DMS53 treated with DMSO at 0.1 percent for 48 hours (cell line): ENCODE results near the gene SNCAIP.

Source experiments
- DNase-seq: peaks from one replicate; lab custom pipeline; 2025; ENCODE audit not compliant: unreplicated experiment; lab: John Stamatoyannopoulos, UW

The SNCAIP gene

DNA sequence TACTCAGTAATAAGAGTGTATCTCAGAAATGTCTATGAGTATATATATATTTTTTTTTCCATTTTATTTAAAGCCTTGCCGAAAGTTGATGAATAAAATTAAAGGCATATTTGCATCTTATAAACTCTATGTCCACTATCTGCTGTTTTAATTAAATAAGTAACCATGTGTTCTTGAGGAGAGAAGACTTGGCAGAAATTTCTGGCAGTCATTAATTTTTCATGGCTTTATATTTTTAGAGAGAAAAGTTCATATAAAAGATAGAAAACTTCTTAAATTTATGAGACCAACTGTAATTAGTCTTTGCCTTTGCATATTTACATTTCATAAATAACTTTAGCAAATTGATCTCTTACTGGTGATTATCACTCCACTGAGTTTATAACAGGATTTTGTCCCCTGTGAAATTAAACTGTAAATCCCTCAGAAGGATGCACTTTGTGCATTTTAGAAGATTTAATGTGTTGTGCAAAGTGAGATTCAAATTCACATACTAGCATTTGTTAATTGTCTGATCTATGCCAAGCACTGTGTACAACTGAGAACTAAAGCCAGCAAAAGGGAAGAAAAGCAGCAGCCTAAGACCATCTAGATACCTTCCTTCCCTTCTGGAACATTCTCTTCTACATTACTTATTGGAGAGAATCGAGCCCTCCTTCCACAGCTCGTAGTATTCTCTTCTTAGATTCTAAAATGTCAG lies 108.7 kb downstream of the SNCAIP start:
- DNase-seq, result no peak

- no peak for DNase-seq
Observed at GRCh38 chr5:122421374-122422079, 109.5 kb downstream of the SNCAIP start.

GRCh38 chr5:122423221-122423620 lies 111.2 kb downstream of the SNCAIP start:
- DNase-seq, result no peak

GRCh38 chr5:122424132-122424531 lies 112.1 kb downstream of the SNCAIP start:
- DNase-seq, result no peak

DNA sequence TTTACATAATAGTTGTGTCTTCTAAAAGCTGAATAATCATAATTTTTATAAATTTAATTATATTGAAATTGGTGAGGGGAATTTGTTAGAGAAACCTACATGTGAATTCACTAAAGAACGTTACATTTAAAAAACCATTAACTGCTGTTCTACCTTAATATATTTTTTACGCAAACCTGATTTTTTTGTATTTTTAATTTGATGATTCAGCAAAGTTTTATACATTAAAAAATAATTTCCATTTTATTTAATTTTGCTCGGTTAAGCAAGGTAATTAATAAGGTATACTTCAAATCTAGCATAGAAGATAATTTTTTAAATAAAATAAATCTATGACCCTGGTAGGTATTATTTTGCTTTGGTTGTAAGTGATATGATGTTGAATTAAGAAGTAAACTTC lies 114.3 kb downstream of the SNCAIP start:
- no peak for DNase-seq

DNA sequence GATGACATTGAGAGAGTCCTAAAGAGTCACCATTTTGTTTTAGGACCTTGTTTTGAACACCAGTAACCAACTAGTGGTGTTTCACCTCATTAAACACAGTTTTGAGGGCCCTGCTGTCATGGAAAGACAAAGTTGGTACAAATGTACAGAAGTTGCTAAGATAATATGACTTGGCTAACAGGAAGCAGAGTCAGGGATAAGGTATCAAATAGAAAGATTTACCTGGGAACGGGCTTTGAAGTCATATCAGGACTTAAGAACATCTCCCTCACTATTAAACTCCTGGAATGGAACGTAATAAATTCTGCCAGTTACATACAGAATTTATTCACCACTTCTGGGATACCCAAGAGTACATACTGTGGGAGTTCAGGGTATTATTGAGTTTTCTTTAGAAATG lies 115.6 kb downstream of the SNCAIP start:
- DNase-seq, result no peak

DNA sequence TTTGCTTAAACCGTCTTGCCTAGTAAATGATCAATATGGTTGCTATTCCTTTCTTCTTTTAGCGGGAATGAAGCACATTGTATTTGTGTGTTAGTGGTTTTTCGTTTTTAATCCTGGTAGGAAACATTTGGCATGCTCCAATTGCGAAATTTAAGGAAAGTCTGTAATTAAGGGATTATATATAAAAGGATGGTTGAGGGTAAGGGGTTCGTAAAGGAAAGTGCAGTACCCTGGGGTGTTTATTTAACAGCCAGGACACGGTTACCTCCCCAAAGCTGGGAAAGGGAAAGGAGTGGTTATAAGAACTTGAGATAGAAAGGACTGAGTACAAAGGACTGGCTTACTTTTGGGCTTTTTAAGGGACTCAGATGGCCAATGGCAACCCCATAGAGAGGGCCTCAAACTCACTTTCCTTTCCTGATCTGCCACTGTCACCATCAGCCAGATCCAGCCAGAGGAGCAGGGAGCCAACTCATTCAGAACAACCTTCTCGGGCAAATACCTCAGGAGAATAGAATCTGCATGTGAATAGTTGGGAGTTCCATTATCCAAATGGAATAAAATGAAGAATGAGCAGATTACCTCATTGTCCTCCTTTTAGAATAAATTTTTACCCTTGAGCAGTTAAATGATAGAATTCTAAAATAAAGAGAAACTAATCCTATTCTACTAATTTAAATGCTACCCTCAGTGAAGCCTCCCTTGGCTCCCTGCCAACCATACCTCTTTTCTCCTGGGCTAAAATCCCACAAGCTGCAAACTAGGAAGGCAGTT lies 117.7 kb downstream of the SNCAIP start:
- no peak for DNase-seq

DNA sequence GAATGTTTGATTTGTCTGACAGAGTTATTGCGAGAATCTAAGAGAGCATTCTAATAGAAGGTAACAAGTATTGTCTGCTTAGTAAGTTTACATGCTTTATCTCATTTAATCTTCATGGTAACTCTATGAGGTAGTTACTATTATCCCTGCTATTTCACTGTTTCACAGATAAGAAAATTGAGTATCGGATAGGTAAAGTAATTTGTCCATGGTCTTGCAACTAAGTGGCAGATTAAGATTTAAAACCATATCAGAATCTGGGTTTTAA lies 118.2 kb downstream of the SNCAIP start:
- no peak for DNase-seq

DNA sequence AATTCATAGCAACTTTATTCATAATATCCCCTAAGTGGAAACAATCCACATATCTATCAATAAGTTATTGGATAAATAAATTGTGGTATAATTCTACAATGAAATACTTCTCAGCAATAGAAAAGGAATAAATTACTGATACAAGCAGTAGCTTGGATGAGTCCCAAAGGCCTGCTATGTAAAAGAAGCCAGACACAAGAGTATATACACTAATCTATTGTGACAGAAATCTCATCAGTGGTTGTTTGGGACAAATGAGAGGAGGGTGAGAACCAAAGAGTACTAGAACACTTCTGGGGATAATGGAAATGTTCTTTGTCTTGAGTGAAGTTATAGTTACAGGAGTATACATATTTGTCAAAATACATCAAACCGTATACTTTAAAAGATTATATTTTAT lies 119.3 kb downstream of the SNCAIP start:
- no peak for DNase-seq

DNA sequence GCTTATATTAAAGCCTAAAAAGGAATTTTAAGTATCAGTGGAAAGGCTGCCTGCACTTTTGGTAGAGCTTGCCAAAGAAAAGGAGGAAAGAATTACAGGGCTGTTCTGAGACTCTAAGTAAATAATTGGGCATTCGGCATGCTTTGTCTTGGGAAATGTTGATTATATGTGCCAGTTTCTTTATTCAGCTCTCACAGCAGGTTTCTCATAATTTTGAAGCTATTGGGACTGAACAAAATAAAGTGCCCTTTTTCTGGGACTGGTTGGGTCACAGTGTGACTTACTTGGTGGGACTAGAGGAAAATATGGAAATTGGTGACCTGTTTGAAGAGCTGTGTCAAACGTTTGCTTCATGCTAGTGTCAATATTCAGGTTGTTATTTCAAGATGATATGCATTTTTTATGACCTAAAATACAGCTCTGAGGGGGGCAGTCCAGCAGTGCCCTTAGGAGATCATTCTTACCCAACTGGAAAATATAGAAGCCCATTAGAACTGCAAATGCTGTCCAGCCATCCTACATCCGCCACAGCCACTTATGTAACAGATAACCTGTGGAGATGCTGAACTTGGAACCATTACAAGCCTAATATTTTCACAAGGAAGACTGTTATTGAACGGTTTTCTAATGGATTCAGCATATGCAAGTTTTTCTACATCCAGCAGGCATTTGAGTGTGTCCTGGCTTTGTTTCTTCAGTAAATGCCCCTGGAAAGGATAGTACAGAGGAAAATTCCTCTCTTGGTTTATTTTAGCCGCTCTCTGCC lies 122.4 kb downstream of the SNCAIP start:
- no peak for DNase-seq

DNA sequence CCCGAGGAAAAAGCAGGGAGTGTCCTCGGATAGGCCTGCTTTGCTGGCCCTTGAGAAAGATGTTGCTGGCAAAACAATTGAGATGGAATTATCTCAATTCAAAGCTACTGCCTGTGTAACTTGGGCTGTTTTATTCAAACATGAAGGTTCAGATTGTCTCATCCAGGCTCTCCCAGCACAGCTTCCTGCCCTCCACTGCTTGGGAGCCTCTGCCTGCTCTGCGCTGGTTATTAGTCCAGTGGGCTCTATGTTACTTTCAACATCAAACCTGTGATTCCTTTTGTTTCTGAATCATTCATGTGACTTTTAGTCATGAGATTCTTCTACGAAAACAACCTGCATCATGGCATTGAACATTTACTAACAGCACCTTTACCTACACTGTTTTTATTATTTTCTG lies 123.2 kb downstream of the SNCAIP start:
- DNase-seq, result no peak

GRCh38 chr5:122435761-122436160 lies 123.7 kb downstream of the SNCAIP start:
- no peak for DNase-seq

- DNase-seq, result no peak
Observed at GRCh38 chr5:122436615-122437014, 124.6 kb downstream of the SNCAIP start.

- no peak for DNase-seq
Observed at GRCh38 chr5:122439645-122440044, 127.6 kb downstream of the SNCAIP start.

GRCh38 chr5:122442938-122443337 lies 130.9 kb downstream of the SNCAIP start:
- DNase-seq, result no peak

GRCh38 chr5:122444411-122444810 lies 132.4 kb downstream of the SNCAIP start:
- DNase-seq, result no peak

GRCh38 chr5:122445070-122445469 lies 133.0 kb downstream of the SNCAIP start:
- DNase-seq, result no peak

- no peak for DNase-seq
Observed at GRCh38 chr5:122447072-122447471, 135.0 kb downstream of the SNCAIP start.

GRCh38 chr5:122447879-122448278 lies 135.8 kb downstream of the SNCAIP start:
- no peak for DNase-seq

GRCh38 chr5:122454541-122454940 lies 142.5 kb downstream of the SNCAIP start:
- no peak for DNase-seq

DNA sequence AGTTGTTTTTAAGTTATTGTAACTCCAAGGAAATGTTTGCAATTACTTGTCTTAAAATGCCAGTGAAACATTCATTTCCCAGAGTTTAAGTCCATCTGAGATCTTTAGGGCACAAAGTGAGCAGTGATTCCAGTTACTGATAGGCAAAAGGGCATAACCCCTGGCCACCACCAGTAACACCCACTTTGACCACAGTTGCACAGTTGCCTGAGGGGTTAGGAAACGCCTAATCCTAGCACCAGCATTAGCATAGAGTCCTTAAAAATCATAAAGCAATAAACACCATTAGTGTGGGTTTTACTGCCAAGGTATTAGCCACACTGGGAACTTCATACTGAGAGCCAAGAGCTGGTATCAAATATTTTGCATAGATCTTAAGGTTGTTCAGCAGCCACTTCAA lies 143.9 kb downstream of the SNCAIP start:
- no peak for DNase-seq
